HG03060 (cell line): ENCODE measurements around the gene AIF1.

Experiments used
- ATAC-seq: cut with Tn5 transposase; IDR thresholded peaks from one replicate; pipeline ENCODE4 v1.9.1; 2021; ENCODE audit warnings: low read depth, moderate number of reproducible peaks; ENCODE audit not compliant: unreplicated experiment

The AIF1 gene

DNA sequence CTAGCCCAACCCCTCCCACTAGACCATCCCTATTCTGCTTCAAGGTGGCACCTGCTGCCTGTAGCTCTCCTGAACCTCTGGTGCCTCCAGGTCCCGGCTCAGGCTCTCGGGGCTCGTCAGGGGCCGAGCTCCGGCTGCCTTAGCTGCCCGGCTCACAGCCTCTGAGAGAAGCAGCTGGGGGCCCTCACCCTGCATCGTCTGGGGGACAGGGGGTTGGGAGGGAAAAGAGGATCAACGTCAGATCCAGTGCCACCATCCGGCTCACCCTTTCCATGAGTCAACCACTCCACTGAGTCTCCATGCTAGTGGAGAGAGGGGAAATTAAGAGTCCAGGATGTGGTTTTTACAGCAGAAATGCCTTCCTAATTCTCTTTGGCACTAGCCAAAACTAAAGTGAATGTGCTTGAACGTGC, 24.4 kb downstream of the AIF1 start:
- ATAC-seq = no peak

DNA sequence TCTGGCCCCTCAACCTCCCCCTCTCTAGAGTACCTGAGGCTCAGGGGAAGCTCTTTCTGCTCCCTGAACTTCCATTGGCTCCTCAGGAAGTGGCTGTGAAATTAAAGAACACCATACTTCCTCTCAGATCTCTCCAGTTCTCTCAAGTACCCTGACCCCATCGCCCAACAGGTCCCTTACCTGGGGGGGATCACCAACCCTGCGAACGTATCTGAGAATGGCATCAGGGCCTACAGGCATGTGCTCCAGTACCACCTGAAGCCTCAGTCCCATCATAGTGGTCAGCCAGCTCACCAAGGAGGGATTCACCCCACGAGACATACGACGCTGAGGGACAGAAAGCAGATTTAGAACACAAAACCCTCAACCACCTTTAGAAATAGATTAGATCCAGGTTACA, 25.6 kb downstream of the AIF1 start:
- no peak for ATAC-seq

DNA sequence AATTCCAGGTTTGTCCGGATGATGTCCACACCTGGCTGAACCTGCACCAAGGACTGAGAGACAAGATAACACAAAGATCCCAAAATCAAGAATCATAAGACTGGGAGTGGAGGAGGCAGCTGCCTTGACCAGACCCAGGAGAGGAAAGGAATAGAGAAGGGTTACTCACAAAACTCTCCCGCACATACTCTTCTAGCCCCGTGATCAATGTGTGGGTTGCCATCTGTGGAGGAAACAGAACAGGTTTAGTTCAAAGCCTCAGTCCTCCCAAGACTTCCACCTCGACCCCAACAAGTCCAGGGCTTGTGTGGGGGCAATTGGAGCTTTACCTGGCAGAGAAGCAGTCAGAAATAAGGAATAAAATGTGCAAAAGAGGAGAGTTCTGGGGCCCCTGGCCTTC, 26.3 kb downstream of the AIF1 start:
- no peak for ATAC-seq

DNA sequence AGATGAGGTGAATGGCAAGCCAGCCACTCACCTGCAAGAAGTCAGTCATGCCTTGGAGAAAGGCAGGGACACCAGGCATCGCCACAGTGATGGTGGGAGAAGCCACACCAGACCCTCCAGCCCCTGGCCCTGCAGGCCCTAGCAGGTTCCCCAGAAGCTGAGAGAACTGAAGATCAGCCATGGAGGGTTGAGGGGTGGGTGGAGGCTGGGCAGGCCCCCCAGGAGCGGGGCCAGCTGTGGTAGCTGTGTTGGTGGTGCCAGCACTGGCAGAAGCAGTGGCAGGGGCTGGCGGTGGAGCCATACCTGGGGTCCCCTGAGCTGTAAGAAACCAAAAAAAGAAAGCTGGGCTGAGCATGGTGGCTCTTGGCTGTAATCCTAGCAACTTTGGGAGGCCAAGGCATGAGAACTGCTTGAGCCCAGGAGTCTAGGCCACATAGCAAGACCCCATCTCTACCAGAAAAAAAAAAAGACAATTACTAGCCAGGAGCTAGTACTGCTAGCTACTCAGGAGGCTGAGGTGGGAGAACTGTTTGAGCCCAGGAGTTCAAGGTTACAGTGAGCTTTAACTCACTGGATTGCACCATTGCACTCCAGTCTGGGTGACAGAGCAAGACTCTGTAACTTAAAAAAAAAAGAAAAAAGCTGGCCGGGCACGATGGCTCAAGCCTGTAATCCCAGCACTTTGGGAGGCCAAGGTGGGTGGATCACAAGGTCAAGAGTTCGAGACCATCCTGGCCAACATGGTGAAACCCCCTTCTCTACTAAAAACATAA, 27.9 kb downstream of the AIF1 start:
- ATAC-seq = no peak

DNA sequence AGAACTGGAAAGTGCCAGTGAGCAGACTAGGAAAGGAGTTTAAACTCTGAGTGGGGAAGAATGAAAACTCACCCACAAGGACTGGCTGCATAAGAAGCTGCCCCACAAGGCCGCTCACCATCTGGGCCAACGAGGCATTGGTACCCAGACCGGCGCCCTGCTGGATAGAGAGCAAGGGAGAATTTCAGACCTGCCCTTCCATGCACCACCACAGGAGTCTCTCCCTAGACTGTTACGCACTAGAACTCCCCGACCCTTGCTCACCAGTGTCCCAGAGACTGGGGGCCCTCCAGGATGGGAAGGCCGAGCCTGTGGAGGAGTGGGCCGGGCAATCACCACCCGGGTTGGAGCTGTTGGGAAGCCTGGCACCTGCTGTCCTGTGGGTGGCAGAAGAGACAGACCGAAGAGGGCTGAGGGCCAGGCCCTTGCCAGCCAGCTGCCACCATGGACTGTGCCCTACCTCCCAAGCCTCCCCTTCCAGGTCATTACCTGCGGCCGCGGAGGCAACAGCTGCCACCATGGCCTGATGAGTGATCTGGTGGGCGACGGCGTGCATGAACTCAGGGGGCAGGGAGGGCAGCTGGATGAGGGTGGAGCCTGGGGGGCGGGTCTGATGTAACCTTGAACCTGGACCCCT, 28.9 kb downstream of the AIF1 start:
- no peak for ATAC-seq

DNA sequence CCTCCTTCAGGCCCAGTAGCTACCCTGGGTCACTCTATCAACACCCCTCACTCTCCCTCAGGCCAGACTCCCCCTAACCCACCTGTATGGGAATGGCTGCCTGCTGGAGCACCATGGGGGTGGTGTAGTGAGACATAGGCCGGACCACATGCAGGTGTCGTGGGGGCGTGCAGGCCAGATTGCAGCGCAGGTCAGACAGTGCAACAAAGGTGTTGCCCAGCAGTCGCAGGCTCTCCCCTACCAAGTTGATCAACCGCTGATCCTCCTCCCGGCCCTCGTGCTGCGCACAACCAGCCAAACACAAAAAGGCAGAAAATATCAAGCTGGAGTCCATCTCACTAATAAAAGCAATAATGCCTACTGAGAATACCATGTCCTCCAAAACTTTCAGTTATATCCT, 30.3 kb downstream of the AIF1 start:
- no peak for ATAC-seq

DNA sequence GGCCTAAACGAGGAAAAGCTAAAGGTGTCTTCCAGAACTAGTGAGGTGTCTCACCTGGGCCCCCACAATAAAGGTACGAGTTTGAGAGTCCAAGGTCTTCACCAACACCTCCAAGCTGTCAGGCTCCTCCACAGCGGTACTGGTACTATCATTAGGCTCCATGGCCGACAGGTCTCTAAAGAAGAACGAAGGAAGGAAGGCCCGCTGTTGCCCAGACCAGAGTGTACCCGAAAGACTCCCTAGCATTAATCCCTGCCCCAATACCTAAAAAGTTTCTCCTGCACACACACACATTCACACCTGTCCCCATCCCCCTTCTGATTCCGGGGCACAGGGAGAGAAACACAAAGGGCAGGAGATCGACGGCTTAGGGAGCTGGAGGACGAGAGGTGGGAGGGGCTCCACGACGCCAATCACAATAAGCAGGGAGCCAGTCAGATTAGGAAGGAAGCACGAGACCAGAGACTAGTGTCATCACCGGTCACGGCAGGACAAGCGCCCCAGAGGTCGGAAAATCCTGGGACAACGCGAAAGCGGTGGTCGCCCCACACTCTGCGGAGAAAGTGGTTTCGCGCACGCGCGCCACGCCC, 36.7 kb downstream of the AIF1 start:
- peak; percentile 17 for ATAC-seq

DNA sequence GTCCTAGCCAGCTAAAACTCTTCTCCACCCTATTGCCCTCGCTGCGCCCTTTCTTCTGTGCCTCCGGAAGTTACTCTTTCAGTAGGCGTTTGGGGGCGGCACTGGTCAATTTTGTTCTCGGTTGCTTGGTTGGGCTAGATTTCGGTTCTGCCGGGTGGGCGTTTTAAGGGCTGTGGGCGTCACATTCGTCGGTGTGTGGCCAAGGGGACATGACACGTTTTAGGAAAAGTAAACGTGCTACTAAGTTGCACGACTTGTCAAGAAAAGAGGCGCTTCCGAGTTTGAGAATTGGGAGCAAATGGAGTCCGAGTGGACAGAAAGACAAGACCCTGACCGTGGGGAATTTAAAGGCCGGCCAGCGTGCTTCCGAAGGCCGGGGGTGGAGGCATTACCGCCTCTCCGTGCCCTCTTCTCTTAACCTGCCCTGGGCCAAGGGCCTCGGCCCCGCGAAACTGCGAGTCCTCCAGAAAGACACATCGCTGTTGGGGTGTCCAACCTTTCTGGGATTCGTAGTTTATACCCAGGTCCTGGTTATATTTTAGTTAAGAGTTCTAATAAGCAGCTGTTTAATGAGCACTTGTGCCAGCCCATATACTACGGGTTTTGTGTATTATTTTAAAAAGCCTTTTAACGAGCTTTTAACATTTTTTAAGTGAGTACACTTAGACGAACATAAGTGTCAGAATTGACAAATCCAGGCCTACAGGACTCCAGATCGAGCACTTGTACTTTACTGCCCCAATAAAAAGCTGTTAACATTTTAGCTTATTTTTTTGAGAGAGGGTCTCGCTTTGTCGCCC, 38.1 kb downstream of the AIF1 start:
- ATAC-seq = peak; percentile 37

DNA sequence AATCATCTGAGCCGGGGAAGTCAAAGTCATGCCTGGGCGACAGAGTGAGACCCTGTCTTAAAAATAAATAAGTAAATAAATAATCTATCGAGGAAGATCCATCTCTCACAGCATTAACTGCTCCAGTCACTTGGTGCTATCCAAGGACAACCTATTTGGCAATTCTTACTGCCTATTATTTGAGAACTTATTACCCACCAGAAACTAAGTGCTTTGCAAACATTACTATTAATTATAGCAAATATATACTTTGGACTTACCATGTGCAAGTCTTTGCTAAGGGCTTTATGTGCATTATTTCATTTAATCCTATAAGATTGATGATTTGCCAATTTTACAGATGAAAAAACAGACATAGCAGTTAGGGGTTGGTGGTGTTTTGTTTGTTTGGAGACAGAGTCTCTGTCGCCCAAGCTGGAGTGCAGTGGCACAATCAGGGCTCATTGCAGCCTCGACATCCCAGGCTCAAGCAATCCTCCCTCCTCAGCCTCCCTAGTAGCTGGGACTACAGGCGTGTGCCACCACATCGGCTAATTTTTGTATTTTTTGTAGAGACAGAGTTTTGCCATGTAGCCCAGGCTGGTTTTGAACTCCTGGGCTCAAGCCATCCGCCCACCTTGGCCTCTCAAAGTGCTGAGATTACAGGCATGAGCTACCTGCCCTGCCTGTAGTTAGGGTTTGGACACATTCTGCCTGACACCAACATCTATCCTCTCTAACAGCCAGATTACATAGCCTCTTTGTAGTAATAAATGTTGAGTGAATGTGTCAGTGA, 39.7 kb downstream of the AIF1 start:
- ATAC-seq = no peak

DNA sequence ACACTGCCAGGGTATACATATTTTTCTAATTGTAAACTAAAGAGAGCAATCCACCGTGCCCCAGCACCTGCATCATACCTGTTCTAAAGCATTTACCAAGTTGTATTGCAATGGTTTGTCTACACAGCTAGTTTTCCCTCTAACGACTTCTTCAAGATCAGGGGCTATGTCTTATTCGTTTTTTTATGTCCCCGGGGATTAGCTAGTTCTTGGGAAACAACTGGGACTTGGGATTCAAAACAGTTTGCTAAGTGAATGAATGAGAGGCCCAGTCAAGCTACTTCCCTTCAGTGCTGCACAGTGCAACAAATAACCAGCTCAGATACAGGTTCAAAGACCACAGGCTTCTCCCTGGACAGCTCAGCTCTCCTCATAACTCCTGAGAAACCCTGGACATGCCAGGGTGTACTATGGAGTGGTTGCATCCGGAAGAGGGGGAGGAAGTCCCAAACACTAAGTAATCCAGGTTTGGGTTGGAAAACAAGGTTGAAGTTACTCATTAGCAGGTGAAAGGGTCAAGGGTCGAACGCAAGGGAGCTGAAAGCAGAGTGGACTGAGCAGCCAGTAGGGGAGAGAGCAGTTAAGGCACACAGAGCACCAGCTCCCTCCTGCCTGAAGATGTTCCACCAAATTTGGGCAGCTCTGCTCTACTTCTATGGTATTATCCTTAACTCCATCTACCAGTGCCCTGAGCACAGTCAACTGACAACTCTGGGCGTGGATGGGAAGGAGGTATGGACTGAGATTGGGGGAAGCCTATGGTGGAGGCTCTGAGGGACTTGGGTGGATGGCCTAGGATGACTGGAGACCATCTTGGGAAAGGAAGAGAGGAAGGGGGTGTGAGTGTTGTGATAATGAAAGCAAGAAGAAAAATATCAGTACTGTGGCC, 40.6 kb downstream of the AIF1 start, which contains the start of gene APOM:
Gene APOM, plus strand, starts transcription at position 546 of the 889 bp plus-strand sequence. Its CDS starts 73 bp downstream, at position 619.
- no peak for ATAC-seq

DNA sequence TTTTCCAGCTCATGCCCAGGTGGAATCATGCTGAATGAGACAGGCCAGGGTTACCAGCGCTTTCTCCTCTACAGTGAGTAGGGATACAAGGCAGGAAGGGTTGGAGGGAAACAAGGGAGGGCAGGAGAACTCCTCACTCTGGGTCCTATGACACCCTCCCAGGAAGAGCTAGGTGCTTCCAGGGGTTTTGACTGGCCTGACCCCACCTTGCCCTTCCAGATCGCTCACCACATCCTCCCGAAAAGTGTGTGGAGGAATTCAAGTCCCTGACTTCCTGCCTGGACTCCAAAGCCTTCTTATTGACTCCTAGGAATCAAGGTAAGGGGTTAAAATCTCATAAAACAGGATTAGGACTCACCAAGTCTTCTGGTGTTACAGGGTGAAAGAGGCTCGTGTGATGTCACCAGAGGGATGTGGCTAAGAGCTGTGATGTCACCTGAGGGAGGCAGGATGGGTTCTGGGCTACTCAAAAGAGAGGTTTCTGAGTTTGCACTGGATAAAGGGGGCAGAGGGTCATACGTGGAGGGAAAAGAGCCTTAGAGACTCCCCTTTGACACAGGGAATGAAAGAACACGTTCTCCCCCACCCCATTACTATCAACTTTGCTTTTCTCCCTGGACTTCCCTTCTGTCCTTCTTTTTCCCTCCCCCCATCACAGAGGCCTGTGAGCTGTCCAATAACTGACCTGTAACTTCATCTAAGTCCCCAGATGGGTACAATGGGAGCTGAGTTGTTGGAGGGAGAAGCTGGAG, 42.5 kb downstream of the AIF1 start:
- ATAC-seq = no peak

DNA sequence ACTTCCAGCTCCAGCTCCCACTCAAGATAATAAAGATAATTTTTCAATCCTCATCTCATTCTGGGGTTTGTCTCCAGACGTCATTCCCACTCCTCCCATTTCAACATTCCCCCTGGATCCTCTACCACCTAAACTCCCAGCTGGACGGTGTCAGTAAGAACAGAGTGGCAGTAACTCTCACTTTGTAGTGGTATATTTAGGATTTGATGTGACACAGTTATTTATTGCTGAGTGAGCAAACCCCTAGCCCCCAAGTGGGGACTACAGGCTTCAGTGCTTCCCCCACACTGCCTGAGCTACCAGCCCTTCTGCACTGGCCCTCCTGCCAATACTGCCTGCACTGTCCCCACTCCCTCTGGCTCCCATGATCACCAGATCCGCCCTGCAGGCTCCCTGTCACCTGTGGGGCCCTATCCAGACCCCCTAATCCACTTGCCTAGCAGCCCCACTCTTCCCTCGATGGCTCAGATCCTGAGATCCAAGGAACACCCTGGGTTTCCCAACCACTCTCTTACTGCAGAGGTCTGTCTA, 43.2 kb downstream of the AIF1 start:
- ATAC-seq = no peak

DNA sequence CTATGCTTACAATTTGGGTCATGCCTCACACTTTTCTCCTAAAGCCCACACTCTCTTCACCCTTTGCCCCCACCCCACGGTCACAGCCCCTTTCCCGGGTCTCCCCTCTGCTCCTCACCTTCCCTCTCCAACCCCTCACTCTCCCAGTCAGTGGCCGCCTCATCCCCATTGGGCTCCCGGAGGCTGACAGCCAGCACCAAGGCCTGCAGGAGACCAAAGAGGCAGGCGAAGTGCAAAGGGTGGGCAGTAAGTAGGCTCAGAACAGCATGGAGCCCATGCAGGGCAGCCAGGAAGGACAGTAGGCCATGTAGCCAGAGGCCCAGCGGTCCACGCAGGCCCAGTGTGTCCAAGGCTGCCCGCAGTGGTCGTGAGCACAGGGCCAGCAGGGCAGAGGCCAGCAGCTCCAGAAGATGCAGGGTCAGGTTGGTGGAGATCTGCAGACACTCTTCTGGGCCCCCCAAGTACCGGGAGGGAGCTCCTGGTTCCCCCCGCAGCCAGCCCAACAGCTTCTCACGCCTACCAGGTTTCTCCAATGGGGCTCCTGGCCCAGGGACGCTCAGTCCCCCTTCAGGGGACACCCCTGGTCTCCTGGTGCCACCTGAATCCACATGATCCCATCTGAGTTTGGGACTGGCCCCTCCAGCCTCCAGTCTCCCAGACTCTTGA, 44.1 kb downstream of the AIF1 start:
- ATAC-seq = no peak

DNA sequence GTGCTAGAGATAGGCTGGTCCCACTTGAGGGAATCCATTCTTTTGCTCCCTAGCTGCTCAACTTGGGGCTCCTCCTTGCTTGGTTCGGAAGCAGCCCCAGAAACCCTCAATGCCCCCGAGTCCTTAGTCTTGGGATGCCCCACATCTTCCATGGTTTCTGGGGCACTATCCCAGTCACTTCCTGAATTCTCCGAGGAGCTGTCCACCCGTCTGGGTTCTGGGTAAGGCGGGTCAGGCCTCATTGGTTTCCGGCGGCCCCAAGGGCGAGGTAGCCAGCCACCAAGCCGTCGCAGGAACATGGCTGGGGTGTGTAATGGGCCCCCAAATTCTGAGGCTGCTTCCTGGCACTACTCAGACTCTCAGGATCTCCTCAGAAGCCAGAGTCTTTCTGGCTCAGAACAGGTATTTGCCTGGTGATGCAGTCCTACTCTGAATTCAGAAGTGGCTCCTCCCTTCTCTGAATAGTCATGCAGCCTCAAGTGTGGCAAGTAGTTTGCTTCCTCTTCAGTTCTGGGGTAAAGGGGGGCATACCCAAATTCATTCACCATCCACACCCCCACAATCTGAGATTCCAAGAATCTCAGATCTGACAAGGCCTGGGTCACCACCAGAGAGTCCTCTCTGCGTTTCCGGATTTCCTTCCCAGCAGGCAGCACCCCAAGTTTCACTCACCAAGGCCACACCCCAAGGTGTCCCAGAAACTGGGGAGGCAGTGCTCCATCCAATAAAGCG, 44.8 kb downstream of the AIF1 start:
- ATAC-seq = no peak

DNA sequence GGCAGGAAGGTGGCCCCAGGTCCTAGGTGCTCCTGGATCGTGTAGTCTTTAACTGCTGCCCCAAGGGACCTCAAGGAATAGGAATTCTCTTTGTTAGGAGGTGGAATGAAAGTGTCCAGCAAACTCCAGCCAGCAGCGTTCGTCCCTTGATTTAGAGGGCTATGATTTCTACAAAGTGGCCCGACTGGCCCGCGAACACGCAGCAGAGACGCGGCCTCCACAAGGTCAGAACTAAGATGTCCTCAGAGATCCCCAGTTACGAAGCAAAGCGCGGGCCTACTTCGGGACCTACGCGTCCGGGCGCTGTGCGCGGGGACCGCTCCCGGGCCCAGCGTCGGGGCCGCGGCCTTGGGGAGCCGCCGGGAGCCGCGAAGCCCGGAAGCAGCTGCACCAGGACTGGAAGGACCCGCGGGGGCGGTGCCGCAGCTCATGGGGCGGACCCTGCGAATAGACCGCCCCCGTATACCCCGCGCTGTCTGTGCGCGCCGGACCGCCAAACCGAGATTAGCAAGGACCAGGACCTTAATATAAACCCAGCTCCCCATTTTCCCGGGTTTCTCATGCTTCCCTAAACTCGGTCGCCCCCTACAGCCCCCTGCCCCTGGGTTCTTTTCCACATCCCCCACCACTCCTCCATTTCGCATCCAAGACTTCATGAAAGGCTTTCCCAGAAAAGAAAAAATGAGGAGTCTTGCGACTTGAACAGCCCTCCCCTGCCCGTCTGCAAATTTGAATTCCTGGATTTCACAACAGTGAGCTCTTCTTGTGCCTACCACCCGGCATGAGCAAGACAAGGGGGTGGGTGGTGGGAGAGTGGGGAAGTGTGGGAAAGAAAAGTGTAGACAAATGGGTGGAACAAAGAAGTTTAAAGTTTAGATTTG, 45.6 kb downstream of the AIF1 start, which contains the start of gene C6orf47:
Gene C6orf47, minus strand, starts transcription at position 398 of the 881 bp plus-strand sequence. CDS start 831 bp downstream, outside the sequence.
- no peak for ATAC-seq
